Measurements from ENCODE around the gene MEI1.

The MEI1 gene

GRCh38 chr22:41841085-41841712 lies 141.9 kb downstream of the MEI1 start:
- DNase-seq (ENCODE audit: low read depth), result no peak

- DNase-seq (ENCODE audit: low read depth), result no peak
These were observed 144.0 kb downstream of the MEI1 start for GRCh38 chr22:41842996-41843970.

GRCh38 chr22:41844036-41844435 lies 144.7 kb downstream of the MEI1 start:
- DNase-seq (ENCODE audit: low read depth), result no peak

- DNase-seq (ENCODE audit: low read depth), result no peak
These were observed 145.2 kb downstream of the MEI1 start for GRCh38 chr22:41844513-41844912.

GRCh38 chr22:41845380-41846267 lies 146.3 kb downstream of the MEI1 start:
- DNase-seq (ENCODE audit: low read depth), result no peak

GRCh38 chr22:41846268-41846987 lies 147.1 kb downstream of the MEI1 start:
- DNase-seq (ENCODE audit: low read depth), result no peak

- no peak for DNase-seq (ENCODE audit: low read depth)
These were observed 148.0 kb downstream of the MEI1 start for GRCh38 chr22:41847300-41847699.

- no peak for DNase-seq (ENCODE audit: low read depth)
These were observed 149.2 kb downstream of the MEI1 start for GRCh38 chr22:41848468-41848867.
